OCI-LY1 (cell line): ENCODE results near the gene ABCD3.

ENCODE experiments used
- H2AFZ ChIP-seq: fragments of 200-600 bp; sonication (generic), shearing (Covaris generic); 2 replicates; pipeline ENCODE4 v1.6.0; 2014; ENCODE audit warnings: antibody characterized with exemption, mild to moderate bottlenecking, low read length
- H3F3A ChIP-seq: fragments of 200-600 bp; sonication (generic), shearing (Covaris generic); 2 replicates; pipeline ENCODE4 v1.6.0; 2014; ENCODE audit warnings: mild to moderate bottlenecking, antibody characterized with exemption, low read length, moderate library complexity; ENCODE audit not compliant: insufficient read depth
- H3K27ac ChIP-seq: fragments of 200-600 bp; sonication (generic); 2 replicates; pipeline ENCODE4 v1.5.1; 2014; ENCODE audit warnings: low read length, mixed run types, mild to moderate bottlenecking, low read depth; ENCODE audit not compliant: poor library complexity, severe bottlenecking
- H3K27me3 ChIP-seq: fragments of 200-600 bp; sonication (generic); 2 replicates; pipeline ENCODE4 v1.6.0; 2014; ENCODE audit warnings: antibody characterized with exemption, mild to moderate bottlenecking, low read length, moderate library complexity; ENCODE audit not compliant: insufficient read depth
- H3K36me3 ChIP-seq: fragments of 200-600 bp; sonication (generic); 2 replicates; pipeline ENCODE4 v1.6.1; 2014; ENCODE audit warnings: mild to moderate bottlenecking, antibody characterized with exemption, low read length, moderate library complexity, mixed read lengths; ENCODE audit not compliant: insufficient read depth
- H3K4me1 ChIP-seq: fragments of 200-600 bp; sonication (generic); 2 replicates; pipeline ENCODE4 v1.5.1; 2014; ENCODE audit warnings: mild to moderate bottlenecking, low read length, moderate library complexity; ENCODE audit not compliant: insufficient read depth, severe bottlenecking
- H3K4me2 ChIP-seq: fragments of 200-600 bp; sonication (generic), shearing (Covaris generic); 2 replicates; pipeline ENCODE4 v1.6.1; 2014; ENCODE audit warnings: low read length
- H3K4me3 ChIP-seq: fragments of 200-600 bp; sonication (generic); 2 replicates; pipeline ENCODE4 v1.5.1; 2014; ENCODE audit warnings: low read length, low read depth, mild to moderate bottlenecking, mixed read lengths; ENCODE audit not compliant: poor library complexity, severe bottlenecking
- H3K79me2 ChIP-seq: fragments of 200-600 bp; shearing (Covaris generic); 2 replicates; pipeline ENCODE4 v1.6.1; 2016; ENCODE audit warnings: mixed run types, low read length, mixed read lengths; ENCODE audit not compliant: insufficient read depth
- H3K9ac ChIP-seq: fragments of 200-600 bp; sonication (generic), shearing (Covaris generic); 2 replicates; pipeline ENCODE4 v1.6.1; 2014; ENCODE audit warnings: mild to moderate bottlenecking, low read length, mixed read lengths
- H3K9me2 ChIP-seq: fragments of 200-600 bp; sonication (generic), shearing (Covaris generic); 2 replicates; pipeline ENCODE4 v1.6.1; 2014; ENCODE audit warnings: low read depth, mild to moderate bottlenecking, low read length, mixed read lengths
- H3K9me3 ChIP-seq: fragments of 200-600 bp; shearing (Covaris generic); 2 replicates; pipeline ENCODE4 v1.6.1; 2014; ENCODE audit warnings: low read length, mixed read lengths
- H4K20me1 ChIP-seq: fragments of 200-600 bp; sonication (generic), shearing (Covaris generic); 2 replicates; pipeline ENCODE4 v1.6.0; 2016; ENCODE audit warnings: mild to moderate bottlenecking, low read length; ENCODE audit not compliant: insufficient read depth
- EZH2 ChIP-seq: fragments of 200-600 bp; sonication (generic), shearing (Covaris generic); IDR thresholded peaks from 2 replicates; pipeline ENCODE4 v1.8.0; 2017; ENCODE audit warnings: borderline replicate concordance, mixed run types, mild to moderate bottlenecking, antibody characterized with exemption, low read length, moderate library complexity, mixed read lengths
- TF ChIP-seq, protein P1 (sequence below): fragments of 200-600 bp; sonication (generic), shearing (Covaris generic); IDR thresholded peaks from 2 replicates; pipeline ENCODE4 v1.5.1; 2017; ENCODE audit warnings: mild to moderate bottlenecking, antibody characterized with exemption, low read length, moderate library complexity, mixed read lengths

Gene ABCD3

DNA sequence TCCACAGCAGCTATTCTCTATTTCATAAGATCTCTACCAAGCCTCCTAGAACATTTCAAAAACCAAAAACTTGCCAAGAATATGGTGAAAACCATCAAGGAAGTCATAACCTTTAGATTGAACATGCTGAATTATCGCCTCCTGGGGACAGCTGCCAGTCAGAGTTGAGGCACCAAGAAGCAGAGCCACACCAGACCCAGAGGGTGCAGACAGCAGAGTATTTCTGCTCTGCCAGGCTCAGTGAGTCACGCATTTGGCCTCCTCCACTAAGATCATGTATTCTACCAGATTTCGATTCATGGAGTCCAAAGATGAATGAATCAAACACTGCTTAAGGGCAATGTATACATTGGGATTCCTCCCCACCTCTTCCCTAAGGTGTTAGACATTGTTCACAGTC, 121.3 kb downstream of the ABCD3 start:
- no peaks in the 10 kb centered on the region for H3K4me1 ChIP-seq
- no peak overlapping the region for H2AFZ ChIP-seq
- no peak overlapping the region for H3K4me3 ChIP-seq
- H3K27me3 ChIP-seq: no peaks in the 10 kb centered on the region
- no peaks in the 10 kb centered on the region for H4K20me1 ChIP-seq
- H3K9me3 ChIP-seq: no peaks in the 10 kb centered on the region
- TF ChIP-seq EZH2: no peak
- TF ChIP-seq, protein P1, sequence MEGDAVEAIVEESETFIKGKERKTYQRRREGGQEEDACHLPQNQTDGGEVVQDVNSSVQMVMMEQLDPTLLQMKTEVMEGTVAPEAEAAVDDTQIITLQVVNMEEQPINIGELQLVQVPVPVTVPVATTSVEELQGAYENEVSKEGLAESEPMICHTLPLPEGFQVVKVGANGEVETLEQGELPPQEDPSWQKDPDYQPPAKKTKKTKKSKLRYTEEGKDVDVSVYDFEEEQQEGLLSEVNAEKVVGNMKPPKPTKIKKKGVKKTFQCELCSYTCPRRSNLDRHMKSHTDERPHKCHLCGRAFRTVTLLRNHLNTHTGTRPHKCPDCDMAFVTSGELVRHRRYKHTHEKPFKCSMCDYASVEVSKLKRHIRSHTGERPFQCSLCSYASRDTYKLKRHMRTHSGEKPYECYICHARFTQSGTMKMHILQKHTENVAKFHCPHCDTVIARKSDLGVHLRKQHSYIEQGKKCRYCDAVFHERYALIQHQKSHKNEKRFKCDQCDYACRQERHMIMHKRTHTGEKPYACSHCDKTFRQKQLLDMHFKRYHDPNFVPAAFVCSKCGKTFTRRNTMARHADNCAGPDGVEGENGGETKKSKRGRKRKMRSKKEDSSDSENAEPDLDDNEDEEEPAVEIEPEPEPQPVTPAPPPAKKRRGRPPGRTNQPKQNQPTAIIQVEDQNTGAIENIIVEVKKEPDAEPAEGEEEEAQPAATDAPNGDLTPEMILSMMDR: no peak
- no peak overlapping the region for H3K4me2 ChIP-seq
- no peak overlapping the region for H3K9ac ChIP-seq
- H3K9me2 ChIP-seq: no peaks in the 10 kb centered on the region
- H3K79me2 ChIP-seq: no peaks in the 10 kb centered on the region
- no peaks in the 10 kb centered on the region for H3K36me3 ChIP-seq
- H3K27ac ChIP-seq: no peak overlapping the region
- H3F3A ChIP-seq: no peaks in the 10 kb centered on the region

DNA sequence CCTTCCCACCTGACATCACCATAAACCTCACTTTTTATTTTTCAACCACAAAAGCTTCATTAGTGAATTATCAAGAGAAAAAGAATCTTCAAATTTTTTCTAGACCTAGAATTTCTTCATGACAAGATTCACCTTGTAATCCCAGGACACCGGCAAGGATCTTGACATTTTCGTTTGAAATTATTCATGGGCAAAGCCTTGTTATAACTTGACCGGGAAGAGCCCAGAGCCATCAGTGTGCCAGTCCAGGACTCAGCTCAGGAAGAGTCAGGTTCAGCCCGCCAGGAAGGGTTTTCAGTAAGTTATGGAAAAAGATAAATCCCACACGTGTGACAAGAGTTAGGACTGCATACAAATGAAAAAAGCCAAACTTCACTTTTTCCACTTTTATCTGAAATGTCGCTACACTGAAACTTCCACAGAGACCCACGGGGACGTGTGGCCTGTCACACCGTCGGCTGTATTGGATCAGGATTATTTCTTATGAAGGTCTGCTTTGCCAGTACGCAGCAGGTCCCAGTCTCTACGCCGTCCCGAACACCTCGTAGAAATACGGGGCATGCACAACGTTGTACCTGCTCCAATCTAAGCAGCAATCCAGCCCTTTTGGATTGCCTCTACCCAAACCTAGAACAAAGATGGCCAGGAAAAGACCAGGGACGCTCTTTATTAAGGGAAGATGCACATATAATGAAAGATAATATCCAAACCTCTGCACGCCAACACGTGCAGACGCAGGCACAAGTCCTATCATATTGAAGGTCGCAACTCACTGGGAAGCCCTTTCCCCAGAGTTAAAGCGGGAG, 122.5 kb downstream of the ABCD3 start:
- H3K4me1 ChIP-seq: no peaks in the 10 kb centered on the region
- H3K36me3 ChIP-seq: no peaks in the 10 kb centered on the region
- no peaks in the 10 kb centered on the region for H4K20me1 ChIP-seq
- H3K4me2 ChIP-seq: no peak overlapping the region
- H3K27ac ChIP-seq: no peak overlapping the region
- no peaks in the 10 kb centered on the region for H3K9me3 ChIP-seq
- no peaks in the 10 kb centered on the region for H3K9me2 ChIP-seq
- H3K4me3 ChIP-seq: no peak overlapping the region
- no peak overlapping the region for H2AFZ ChIP-seq
- H3F3A ChIP-seq: no peaks in the 10 kb centered on the region
- no peaks in the 10 kb centered on the region for H3K79me2 ChIP-seq
- no peak overlapping the region for H3K9ac ChIP-seq
- TF ChIP-seq, protein P1: no peak
- no peak for TF ChIP-seq EZH2
- H3K27me3 ChIP-seq: no peaks in the 10 kb centered on the region

DNA sequence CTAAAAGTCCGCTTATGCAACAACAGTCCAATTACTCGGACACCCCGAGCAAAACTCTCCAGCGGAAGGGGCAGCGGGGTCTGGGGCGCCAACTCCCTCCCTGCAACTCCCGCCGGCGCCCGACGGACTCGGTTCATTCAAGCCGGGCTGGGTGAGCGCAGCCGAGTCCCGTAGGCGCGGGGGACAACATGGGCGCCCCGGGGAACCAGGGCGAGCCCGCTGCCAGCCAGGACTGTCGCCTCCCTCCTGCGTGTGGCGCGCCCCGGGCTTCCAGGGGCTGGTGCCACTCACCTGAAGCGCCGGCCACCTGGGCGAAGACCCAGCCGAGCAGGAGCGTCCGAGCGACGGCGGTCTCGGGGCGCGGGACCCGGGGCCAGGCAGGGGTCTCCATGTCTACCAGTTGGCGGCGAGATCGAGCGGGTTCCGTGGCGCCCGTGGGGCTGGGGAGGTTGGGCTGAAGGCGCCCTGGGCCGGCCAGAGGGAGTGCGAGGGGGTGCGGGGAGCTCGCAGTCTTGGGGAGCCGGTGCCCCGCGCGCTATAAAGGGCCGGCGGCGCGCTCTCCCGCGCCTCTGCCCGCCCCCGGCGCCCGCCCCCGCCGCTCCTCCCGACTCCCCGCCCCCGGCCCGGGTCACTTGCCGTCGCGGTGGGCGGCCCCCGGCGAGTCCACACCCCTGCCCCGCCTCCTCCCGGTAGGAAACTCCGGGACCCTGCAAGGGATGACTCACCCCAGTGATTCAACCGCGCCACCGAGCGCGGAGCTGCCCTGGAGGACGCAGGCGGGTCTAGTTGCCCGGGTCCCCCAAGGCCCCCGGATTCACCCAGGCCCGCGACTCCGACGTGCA, 123.3 kb downstream of the ABCD3 start, which contains the start of gene F3:
F3 (minus strand) TSS at position 514 of the 842 bp plus-strand sequence; CDS start at position 391, 123 bp downstream.
- Histone ChIP-seq H3K27me3 (no peaks in the 10 kb centered on the region), H3K9me3 (no peaks in the 10 kb centered on the region), H3K4me3 (no peak within 1 kb of the TSS), H3K36me3 (no peaks in the 10 kb centered on the region), H4K20me1 (no peaks in the 10 kb centered on the region), H3K9ac (no peak within 1 kb of the TSS), H3K4me2 (no peak within 1 kb of the TSS), H3K4me1 (no peaks in the 10 kb centered on the region), H2AFZ (no peak within 1 kb of the TSS), H3K27ac (no peak within 1 kb of the TSS), H3K79me2 (no peaks in the 10 kb centered on the region), H3F3A (no peaks in the 10 kb centered on the region), H3K9me2 (no peaks in the 10 kb centered on the region)
- TF ChIP-seq EZH2: no peak
- TF ChIP-seq, protein P1: no peak
